Fibroblast of mammary gland (primary cell): Measurements from ENCODE around the gene SLC4A7.

Source experiments
- DNase-seq: peaks from one replicate; pipeline ENCODE4 v3.0.0-alpha.2; 2010; ENCODE audit warnings: low read depth
- H3K4me3 ChIP-seq: 2 replicates; pipeline ENCODE4 v1.5.1; 2011; ENCODE audit warnings: low read depth, mild to moderate bottlenecking, low read length, moderate library complexity; ENCODE audit not compliant: control insufficient read depth
- CTCF ChIP-seq: conservative IDR thresholded peaks from 2 replicates; pipeline ENCODE4 v1.5.1; 2011; ENCODE audit warnings: low read depth, low read length, inconsistent platforms; ENCODE audit not compliant: control insufficient read depth, insufficient read depth

Gene SLC4A7

GRCh38 chr3:27326202-27326601, 158.0 kb downstream of the SLC4A7 start:
- no peak overlapping the region for H3K4me3 ChIP-seq
- DNase-seq = peak; percentile 30
- no peak for TF ChIP-seq CTCF

GRCh38 chr3:27325419-27325818, 158.8 kb downstream of the SLC4A7 start:
- DNase-seq = no peak
- H3K4me3 ChIP-seq = no peak overlapping the region
- TF ChIP-seq CTCF = no peak

- no peak for TF ChIP-seq CTCF
- no peak overlapping the region for H3K4me3 ChIP-seq
- DNase-seq = no peak
Measured at GRCh38 chr3:27324686-27325085, 159.5 kb downstream of the SLC4A7 start.

GRCh38 chr3:27323087-27323570, 161.1 kb downstream of the SLC4A7 start:
- no peak for DNase-seq
- TF ChIP-seq CTCF = no peak
- no peak overlapping the region for H3K4me3 ChIP-seq
